MV-4-11 (cell line): ENCODE results near the gene TMEM53.

Source experiments
- DNase-seq: peaks from one replicate; lab custom pipeline; 2025; lab: John Stamatoyannopoulos, UW

The TMEM53 gene

DNA sequence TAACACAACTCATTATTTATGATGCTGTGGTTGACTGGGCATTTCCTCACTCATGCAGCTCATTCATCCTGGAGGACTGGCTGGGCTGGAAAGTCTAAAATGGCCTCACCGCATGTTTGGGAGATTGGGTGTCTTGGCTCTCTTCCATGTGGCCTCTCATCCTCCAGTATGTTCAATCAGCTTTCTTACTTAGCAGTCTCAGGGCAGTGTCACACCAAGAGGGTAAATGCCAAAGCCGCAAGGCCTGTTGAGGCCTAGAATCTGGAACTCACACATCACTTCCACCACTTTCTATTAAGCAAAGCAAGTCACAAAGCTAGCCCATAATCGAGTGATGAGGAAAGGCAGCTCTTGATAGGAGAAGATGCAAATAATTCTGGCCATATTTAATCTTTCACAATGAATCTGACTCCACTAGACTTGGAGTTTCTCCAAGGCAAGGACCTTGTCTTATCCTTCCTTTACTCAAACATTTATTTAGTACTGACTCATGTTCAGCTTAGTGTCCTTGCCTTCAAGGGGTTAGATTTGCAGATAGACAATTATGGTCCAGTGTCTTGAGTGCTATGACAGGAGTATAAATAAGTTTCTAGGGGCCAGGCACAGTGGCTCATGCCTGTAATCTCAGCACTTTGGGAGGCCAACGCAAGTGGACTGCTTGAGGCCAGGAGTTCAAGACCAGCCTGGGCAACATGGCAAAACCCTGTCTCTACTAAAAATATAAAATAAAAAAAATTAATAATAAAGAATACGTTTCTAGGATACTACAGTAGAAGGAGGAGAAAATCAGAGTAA is 45.1 kb downstream of the TMEM53 start:
- no peak for DNase-seq

DNA sequence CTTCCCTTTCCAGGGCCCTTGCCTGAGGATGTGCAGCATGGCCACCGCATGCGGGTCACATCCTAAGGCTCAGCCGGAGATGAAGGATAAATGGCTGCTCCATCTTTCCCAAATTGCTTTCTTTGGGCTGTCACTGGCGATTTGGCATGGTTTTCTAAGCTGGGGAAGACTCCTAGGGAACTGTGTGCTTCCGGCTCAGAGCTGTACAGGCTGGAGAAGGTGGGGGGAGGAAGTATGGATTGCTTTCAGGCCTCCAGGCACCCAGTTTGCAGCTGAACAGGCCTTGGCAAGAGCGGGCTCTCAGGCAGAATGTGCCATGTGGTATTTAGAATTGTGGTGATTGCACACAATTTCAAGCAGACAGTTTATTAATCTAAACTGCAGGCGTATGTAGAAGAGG is 48.9 kb downstream of the TMEM53 start:
- no peak for DNase-seq

DNA sequence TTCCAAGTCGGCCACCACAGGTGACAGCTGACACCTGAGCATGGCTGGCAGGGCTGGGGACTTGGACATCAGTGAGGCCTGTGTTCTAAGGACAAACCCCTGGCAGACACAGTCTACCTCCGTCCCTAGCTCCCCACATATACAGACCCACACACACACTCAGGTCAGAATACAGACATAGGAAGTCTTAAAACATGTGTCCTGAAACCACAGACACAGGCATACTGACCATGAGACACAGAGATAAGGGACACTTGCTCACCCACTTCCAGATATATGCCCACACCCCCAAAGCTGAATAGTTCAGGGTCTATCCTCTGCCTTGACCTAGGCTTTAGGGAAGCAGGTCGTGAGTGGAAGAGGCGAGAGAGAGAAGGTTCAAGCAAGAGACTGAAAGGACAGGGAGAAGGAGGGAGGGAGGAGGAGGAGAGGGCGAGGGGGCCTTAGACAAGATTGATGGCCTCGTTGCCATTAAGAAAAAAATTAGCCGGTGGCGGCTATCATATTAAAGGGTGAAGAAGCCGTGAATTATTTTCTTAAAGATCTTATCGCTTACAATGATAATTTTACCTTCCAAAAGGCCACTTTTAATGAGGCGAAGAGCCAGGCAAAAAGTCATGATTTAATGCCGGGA is 49.9 kb downstream of the TMEM53 start:
- DNase-seq: no peak

GRCh38 chr1:44621841-44622286 is 52.4 kb downstream of the TMEM53 start:
- no peak for DNase-seq

DNA sequence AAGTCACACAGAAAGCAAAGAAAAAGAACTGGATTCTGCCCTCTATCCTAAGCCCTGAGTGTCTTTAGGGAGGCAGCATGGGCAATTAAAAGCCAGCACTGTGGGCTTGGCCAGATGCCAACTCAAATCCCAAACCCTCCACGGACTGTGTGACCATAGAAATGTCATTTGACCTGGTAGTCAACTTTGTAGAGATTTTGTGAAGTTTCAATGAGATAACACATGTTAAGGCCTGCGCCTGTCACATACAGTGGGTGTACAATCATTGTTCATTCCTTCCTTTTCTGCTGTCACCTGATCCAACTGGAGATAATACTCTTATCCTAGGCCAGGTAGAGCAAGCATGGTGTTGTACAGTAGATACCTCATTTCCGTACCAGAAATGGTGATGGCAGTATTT is 54.2 kb downstream of the TMEM53 start:
- DNase-seq: no peak

DNA sequence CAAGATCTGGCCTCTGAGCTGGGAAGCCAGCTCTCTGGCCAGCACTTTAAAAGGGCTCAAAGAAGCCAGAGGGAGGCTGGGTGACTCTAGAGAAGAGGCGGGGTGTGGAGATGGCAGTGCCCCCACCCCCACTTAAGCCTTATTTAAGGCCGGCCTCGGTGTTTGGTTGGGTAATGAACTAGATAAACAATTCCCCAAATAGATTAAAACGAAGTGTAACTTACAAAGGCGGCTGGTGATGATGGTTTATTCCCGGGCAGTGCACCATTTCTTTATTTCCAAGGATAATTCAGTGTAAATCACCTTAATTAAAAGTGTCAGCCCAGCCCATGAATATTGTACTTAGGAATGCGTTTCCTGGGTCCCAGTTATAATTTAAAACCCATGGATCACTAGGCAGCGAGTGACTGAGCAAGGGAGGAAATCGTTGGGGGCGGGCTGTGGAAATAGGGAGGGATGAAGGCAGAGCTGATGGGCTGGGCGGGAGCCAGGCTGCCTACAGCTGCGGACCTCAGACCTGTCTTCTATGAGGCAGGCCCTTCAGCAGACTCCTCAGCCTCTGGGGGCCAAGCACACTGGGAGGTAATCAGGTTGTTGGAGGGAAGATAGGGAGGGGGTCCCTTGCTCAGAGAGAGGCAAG is 54.9 kb downstream of the TMEM53 start:
- DNase-seq: no peak

- DNase-seq: no peak
Measured at GRCh38 chr1:44617703-44618029, 56.6 kb downstream of the TMEM53 start.

DNA sequence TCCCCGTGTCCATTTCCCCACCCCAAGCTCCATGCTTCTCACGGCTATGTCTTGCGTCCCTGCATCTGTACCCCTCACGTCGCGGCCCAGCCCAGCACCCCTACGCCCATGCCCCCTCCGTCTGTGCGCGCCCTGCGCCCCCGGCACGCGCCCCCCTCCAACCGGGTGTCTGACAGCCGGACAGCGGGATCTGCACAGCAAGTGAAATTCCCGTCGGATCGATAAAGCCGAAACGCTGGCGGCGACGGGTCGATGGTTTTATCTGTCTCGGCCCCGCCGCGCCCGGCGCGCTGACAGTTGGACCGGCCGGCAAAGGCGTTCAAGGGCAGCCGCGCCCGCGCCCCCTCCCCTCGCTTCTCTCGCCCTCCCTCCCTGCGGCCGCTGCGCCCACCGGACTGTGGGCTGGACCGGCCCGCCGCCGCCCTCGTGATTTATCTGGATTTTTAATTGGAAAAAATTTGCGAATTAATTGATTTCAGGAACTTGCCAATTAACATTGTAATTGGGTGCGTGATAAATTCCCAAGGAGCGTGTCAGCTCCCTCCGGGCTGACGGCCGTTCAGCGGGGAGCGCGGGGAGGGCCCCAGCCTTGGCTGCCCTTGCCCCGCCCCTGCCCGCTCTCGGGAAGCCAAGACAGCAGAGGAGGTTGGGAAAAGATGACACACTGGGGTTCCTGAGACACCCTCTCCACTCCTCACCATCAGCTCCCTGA is 57.1 kb downstream of the TMEM53 start:
- DNase-seq: no peak

GRCh38 chr1:44616284-44616990 is 57.8 kb downstream of the TMEM53 start:
- DNase-seq: no peak

- DNase-seq: no peak
Measured at GRCh38 chr1:44613941-44614340, 60.3 kb downstream of the TMEM53 start.

DNA sequence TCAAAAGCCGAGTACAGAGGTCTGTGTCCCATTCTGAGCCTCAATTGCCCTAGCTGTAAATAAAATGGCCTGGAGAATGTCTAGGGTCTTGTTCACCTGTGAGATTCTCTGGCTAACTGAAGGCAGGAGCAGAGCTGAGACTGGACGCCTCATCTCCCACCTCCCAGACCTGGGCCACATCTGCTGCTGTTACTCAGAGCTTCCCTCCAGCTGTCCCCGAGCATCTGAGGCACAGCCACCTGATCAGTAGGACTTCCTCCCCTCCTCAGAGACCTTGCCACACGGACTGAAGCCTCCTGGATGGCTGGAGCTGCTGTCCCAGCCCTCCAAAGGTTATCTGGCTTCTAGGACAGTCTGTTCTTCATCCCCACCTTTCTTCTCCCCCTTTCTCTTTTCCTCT is 62.4 kb downstream of the TMEM53 start:
- DNase-seq: no peak

DNA sequence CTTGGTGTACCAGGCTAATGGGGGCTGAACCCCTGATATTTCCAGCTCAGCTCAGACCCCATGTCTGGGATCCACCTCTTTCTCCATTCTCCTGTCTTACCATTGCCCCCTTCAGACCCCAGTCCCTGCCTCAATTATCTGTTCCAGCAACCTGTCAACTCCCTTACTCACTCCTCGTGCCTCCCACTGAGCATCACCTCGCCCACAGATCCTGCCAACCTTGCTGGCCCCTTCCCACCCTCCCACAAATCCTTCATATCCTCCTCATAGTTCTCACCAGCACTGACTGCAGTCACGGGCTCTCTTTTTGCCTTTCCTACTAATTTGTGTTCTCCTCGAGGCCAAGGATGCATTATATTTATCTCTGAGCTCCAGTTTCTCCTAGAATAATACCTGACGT is 62.9 kb downstream of the TMEM53 start:
- DNase-seq: no peak

- DNase-seq: no peak
Measured at GRCh38 chr1:44610527-44611148, 63.6 kb downstream of the TMEM53 start.

DNA sequence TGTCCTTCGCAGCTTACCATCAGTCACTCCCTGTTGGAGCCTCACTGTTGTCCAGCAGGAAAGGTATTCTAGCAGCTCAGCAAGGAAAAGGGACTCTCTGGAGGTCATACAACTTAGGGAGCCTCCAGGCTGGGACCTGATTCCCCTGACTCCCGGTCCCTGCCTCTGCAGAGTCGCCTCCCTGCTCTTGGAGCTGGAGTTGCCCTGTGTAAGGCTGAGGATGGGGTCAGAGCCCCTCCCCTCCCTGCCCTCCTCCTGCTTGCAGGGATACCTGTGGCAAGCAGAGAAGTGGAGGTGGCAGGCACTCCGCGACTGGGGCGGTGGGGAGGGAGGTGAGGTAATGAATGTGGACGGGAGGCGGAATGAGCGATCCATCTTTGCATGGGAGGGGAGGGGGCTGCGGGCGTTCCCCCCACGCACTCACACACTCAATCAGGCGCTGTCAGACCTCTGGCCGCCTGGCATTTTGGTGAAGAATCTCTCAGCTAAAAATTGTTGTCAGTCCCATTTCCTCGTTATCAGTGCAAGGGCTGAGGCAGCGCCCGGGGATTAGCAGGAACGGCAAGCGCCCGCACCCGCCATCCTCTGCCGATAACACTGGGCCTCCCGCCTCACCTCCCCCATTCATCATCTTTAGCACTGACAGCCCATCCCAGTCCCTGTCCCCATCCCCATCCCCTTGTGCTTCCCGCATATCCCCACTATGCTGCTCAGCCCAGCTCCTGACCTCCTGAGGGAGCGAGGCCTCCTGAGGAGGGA is 64.3 kb downstream of the TMEM53 start:
- no peak for DNase-seq

DNA sequence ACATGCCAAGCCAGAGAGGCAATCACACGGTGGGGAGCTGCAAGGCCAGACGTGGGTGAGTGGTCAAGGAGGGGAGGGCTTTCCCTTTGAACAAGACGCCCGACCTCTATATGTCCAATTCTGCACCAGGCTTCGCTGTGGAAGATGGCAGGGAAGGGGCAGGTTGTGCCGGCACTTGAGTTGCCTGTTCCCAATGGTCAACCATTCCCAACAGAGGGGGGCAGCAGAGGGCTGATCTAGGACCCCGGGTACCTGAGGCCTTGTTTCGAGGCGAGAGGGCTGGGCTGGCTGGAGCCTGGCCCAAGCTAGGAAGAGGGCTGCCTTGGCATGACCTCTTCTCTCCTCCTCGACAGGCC is 64.9 kb downstream of the TMEM53 start:
- no peak for DNase-seq

DNA sequence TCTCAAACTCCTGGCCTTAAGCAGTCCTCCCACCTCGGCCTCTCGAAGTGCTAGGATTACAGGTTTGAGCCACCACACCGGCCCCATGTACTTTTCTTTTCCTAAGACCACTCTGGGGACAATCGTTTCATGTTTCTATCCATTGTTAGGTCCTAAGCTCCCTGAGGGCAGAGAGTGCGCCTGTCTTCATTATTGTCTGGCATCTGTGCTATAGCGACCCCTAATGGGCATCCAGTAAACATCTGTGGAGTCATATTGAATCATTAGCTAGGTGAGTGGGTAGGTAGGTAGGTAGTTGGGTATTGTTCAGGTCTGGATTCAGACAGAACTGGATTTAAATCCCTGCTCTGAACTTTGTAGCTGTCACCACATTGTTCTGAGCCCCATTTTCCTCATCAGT is 66.1 kb downstream of the TMEM53 start:
- DNase-seq: no peak

DNA sequence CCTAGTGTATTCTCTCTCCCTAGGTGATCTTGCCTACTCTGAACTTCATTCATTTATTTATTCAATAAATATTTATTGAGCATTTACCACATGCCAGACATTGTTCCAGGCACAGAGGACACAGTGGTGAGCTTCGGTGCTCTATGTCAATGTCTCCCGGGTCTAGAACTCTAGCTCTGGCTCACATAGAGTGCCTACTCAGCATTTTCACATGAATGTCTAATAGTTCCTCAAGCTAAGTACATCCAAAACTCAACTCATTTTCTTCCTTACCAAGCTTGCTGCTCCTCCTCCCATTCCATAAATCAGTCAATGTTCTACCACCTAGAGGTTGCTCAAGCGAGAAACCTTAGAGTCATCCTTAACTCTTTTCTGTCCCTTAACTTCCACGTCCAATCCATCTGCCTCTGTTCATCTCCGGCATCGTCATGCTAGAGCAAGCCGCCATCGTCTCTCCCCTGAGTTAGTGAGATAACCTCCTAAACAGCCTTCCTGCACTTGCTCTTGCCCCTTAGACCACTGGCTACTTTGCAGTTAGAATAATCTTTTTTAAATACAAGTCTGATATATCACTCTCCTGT is 67.5 kb downstream of the TMEM53 start:
- DNase-seq: no peak

GRCh38 chr1:44605914-44606615 is 68.2 kb downstream of the TMEM53 start:
- DNase-seq: no peak

- no peak for DNase-seq
Measured at GRCh38 chr1:44604157-44604955, 69.9 kb downstream of the TMEM53 start.
